ENCODE data around the gene EBF3.

The EBF3 gene

GRCh38 chr10:129963641-129964501, at the start of gene EBF3:
Gene EBF3, minus strand, starts transcription at chr10:129964274. Its CDS starts 506 bp downstream, at chr10:129963768.
- peak in 1 of 3 donors; percentile 34 for DNase-seq (ENCODE audit: low read depth in 3 of 3, low spot score in 1 of 3)

- DNase-seq (ENCODE audit: low read depth in 3 of 3, low spot score in 1 of 3): no peak
These were observed 49.5 kb upstream of the EBF3 start for GRCh38 chr10:130013335-130014262.

GRCh38 chr10:130012129-130012528, 48.1 kb upstream of the EBF3 start:
- DNase-seq (ENCODE audit: low read depth in 3 of 3, low spot score in 1 of 3): no peak

- DNase-seq (ENCODE audit: low read depth in 3 of 3, low spot score in 1 of 3): no peak
These were observed 46.6 kb upstream of the EBF3 start for GRCh38 chr10:130010653-130011052.

GRCh38 chr10:130009228-130009627, 45.2 kb upstream of the EBF3 start:
- no peak for DNase-seq (ENCODE audit: low read depth in 3 of 3, low spot score in 1 of 3)

GRCh38 chr10:130003787-130004613, 39.9 kb upstream of the EBF3 start:
- no peak for DNase-seq (ENCODE audit: low read depth in 3 of 3, low spot score in 1 of 3)

- no peak for DNase-seq (ENCODE audit: low read depth in 3 of 3, low spot score in 1 of 3)
These were observed 39.1 kb upstream of the EBF3 start for GRCh38 chr10:130003166-130003565.

- DNase-seq (ENCODE audit: low read depth in 3 of 3, low spot score in 1 of 3): no peak
These were observed 38.5 kb upstream of the EBF3 start for GRCh38 chr10:130002606-130003005.

- no peak for DNase-seq (ENCODE audit: low read depth in 3 of 3, low spot score in 1 of 3)
These were observed 36.8 kb upstream of the EBF3 start for GRCh38 chr10:130000918-130001317.

GRCh38 chr10:129999140-129999539, 35.1 kb upstream of the EBF3 start:
- no peak for DNase-seq (ENCODE audit: low read depth in 3 of 3, low spot score in 1 of 3)

- DNase-seq (ENCODE audit: low read depth in 3 of 3, low spot score in 1 of 3): no peak
These were observed 29.5 kb upstream of the EBF3 start for GRCh38 chr10:129993621-129994020.

- no peak for DNase-seq (ENCODE audit: low read depth in 3 of 3, low spot score in 1 of 3)
These were observed 28.3 kb upstream of the EBF3 start for GRCh38 chr10:129992356-129992755.

- DNase-seq (ENCODE audit: low read depth in 3 of 3, low spot score in 1 of 3): no peak
These were observed 18.8 kb upstream of the EBF3 start for GRCh38 chr10:129982825-129983224.

GRCh38 chr10:129978980-129979379, 14.9 kb upstream of the EBF3 start:
- DNase-seq (ENCODE audit: low read depth in 3 of 3, low spot score in 1 of 3): no peak

GRCh38 chr10:129978322-129978721, 14.2 kb upstream of the EBF3 start:
- no peak for DNase-seq (ENCODE audit: low read depth in 3 of 3, low spot score in 1 of 3)

- no peak for DNase-seq (ENCODE audit: low read depth in 3 of 3, low spot score in 1 of 3)
These were observed 13.7 kb upstream of the EBF3 start for GRCh38 chr10:129977794-129978193.

GRCh38 chr10:129973674-129974059, 9.6 kb upstream of the EBF3 start:
- DNase-seq (ENCODE audit: low read depth in 3 of 3, low spot score in 1 of 3): no peak

GRCh38 chr10:129972966-129973673, 9.0 kb upstream of the EBF3 start:
- DNase-seq (ENCODE audit: low read depth in 3 of 3, low spot score in 1 of 3): no peak

GRCh38 chr10:129972145-129972965, 8.3 kb upstream of the EBF3 start:
- DNase-seq (ENCODE audit: low read depth in 3 of 3, low spot score in 1 of 3): no peak
